Right lobe of liver (tissue), 6 donors: ENCODE data around the gene SLC39A11. TPM values are rescaled to one million over a fixed set of nuclear protein-coding genes. Genes with fewer than 3 reads are reported as not detected.

Experiments used
- ATAC-seq, 4 donors: fragments of 200-7000 bp; cut with Tn5 transposase; one replicate each; pipeline ENCODE4 v1.9.1; 2020; ENCODE audit warnings: mild to moderate bottlenecking in 4 of 4, moderate library complexity in 4 of 4
- DNase-seq, 3 donors: peaks; one replicate each; pipeline ENCODE4 v3.0.0-alpha.2; 2020
- H3K27ac ChIP-seq, 3 donors: fragments of 200-600 bp; one replicate each; pipeline ENCODE4 v1.8.0; 2022
- H3K27me3 ChIP-seq, 2 donors: fragments of 200-600 bp; one replicate each; pipeline ENCODE4 v1.8.0; 2022
- H3K36me3 ChIP-seq, 4 donors: fragments of 200-600 bp; sonication (generic) in 1 of 4; one replicate each; pipeline versions ENCODE4 v1.5.1 to v1.8.0; 2017 to 2022; ENCODE audit warnings: control low read depth in 1 of 4
- H3K4me1 ChIP-seq, 4 donors: fragments of 200-600 bp; sonication (generic) in 1 of 4; one replicate each; pipeline versions ENCODE4 v1.5.1 to v1.8.0; 2017 to 2022; ENCODE audit warnings: control low read depth in 1 of 4
- H3K4me3 ChIP-seq, 3 donors: fragments of 200-600 bp; one replicate each; pipeline ENCODE4 v1.8.0; 2022
- H3K9me3 ChIP-seq, 4 donors: fragments of 200-600 bp; sonication (generic) in 1 of 4; one replicate each; pipeline versions ENCODE4 v1.5.1 to v1.8.0; 2017 to 2022; ENCODE audit warnings: control low read depth in 1 of 4
- POLR2A ChIP-seq: fragments of 450-650 bp; IDR thresholded peaks from one replicate; pipeline ENCODE4 v1.6.1; 2017; ENCODE audit warnings: antibody characterized with exemption, mild to moderate bottlenecking
- WGBS: methylation state at CpG from one replicate; pipeline ENCODE4 v1.1.6; 2018; ENCODE audit warnings: low coverage, low lambda C conversion rate; ENCODE audit not compliant: insufficient coverage; ENCODE audit errors: missing lambda C conversion rate; 5-methylcytosine and 5-hydroxymethylcytosine counted together
- intact Hi-C, 2 donors: fragments of 100-400 bp; cut with DNase I; formaldehyde crosslinking; loops; one replicate each; pipeline versions ENCODE4 v1.11.2 to v1.14.1; 2022
- total RNA-seq, 6 experiments: library from RNA; depleted of rRNA in 2 of 6; stranded (reverse); fragments of >200 nt in 2 of 6; fragmentation: NEBNext Ultra II Directional in 3 of 6; extraction: Animal tissue kit (Norgen Biotek cat#: 25700) in 3 of 6; gene quantifications; one replicate each; pipeline versions ENCODE4 v1.1.0 to v1.2.4, GENCODE V29; 2016 to 2023
- TF ChIP-seq, protein P1 (sequence below), 4 donors: fragments of 200-600 bp in 3 of 4; fragments of 450-650 bp in 1 of 4; IDR thresholded peaks; one replicate each; pipeline versions ENCODE4 v1.5.1 to v1.8.0; 2016 to 2022; ENCODE audit warnings: antibody characterized with exemption in 4 of 4, mild to moderate bottlenecking in 2 of 4
- donor health status: DM: no; HTN: yes; CAD: no.
- donor health status: DM: no; HTN: no; CAD: no.
- donor health status: DM: no; HTN: no; CAD: no.
- donor health status: DM: no; HTN: yes; CAD: no.
- donor health status: DM: no; HTN: yes; CAD: no.

Gene SLC39A11
- total RNA-seq, 6 experiments from 2014 or later, result 25.4 to 49.6 (median 39.3) TPM

- Histone ChIP-seq H3K27me3 (no peaks in the 10 kb centered on the region), H3K9me3 (no peaks in the 10 kb centered on the region), H3K4me1 (no peaks in the 10 kb centered on the region), H3K36me3 (no peaks in the 10 kb centered on the region), H3K27ac (no peak overlapping the region), H3K4me3 (no peak overlapping the region)
- ATAC-seq, result no peak
- intact Hi-C loops, result no loop called here
- TF ChIP-seq POLR2A, result no peak
- TF ChIP-seq, protein P1, sequence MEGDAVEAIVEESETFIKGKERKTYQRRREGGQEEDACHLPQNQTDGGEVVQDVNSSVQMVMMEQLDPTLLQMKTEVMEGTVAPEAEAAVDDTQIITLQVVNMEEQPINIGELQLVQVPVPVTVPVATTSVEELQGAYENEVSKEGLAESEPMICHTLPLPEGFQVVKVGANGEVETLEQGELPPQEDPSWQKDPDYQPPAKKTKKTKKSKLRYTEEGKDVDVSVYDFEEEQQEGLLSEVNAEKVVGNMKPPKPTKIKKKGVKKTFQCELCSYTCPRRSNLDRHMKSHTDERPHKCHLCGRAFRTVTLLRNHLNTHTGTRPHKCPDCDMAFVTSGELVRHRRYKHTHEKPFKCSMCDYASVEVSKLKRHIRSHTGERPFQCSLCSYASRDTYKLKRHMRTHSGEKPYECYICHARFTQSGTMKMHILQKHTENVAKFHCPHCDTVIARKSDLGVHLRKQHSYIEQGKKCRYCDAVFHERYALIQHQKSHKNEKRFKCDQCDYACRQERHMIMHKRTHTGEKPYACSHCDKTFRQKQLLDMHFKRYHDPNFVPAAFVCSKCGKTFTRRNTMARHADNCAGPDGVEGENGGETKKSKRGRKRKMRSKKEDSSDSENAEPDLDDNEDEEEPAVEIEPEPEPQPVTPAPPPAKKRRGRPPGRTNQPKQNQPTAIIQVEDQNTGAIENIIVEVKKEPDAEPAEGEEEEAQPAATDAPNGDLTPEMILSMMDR (IDR thresholded peaks at IDR 0.05), result no peak
- DNase-seq, result no peak
- WGBS, result 95% methylated on average over 4 of the region's 6 CpGs
Observed at GRCh38 chr17:72760368-72760767, 332.1 kb downstream of the SLC39A11 start.

- Histone ChIP-seq H3K36me3 (no peaks in the 10 kb centered on the region), H3K4me3 (no peak overlapping the region), H3K27me3 (no peaks in the 10 kb centered on the region), H3K27ac (no peak overlapping the region), H3K4me1 (no peaks in the 10 kb centered on the region), H3K9me3 (no peaks in the 10 kb centered on the region)
- no peak for ATAC-seq
- no peak for DNase-seq
- intact Hi-C loops, result no loop called here
- TF ChIP-seq, protein P1 (IDR thresholded peaks at IDR 0.05), result no peak
- WGBS, result 75% methylated on average over 2 of the region's 2 CpGs
Observed at GRCh38 chr17:72759301-72759700, 333.2 kb downstream of the SLC39A11 start.

DNA sequence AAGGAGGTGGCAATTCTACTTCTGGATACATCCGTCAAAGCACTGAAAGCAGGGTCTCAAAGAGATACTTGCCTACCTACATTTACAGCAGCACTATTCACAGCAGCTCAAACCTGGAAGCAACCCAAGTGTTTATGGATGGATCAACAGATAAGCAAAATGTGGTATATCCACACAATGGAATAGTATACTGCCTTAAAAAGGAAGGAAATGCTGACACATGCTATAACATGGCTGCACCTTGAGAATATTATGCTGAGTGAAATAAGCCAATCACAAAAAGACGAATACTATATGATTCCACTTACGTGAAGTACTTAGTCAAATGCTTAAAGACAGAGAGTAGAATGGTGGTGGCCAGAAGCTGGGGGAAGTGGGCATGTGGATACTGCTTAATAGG, 336.2 kb downstream of the SLC39A11 start:
- Histone ChIP-seq H3K36me3 (no peaks in the 10 kb centered on the region), H3K4me1 (no peaks in the 10 kb centered on the region), H3K27me3 (no peaks in the 10 kb centered on the region), H3K9me3 (no peaks in the 10 kb centered on the region), H3K4me3 (no peak overlapping the region), H3K27ac (no peak overlapping the region)
- DNase-seq, result no peak
- intact Hi-C loops, result no loop called here
- WGBS, result 97% methylated on average over 3 of the region's 3 CpGs
- ATAC-seq, result no peak
- TF ChIP-seq POLR2A, result no peak
- TF ChIP-seq, protein P1 (IDR thresholded peaks at IDR 0.05), result no peak

DNA sequence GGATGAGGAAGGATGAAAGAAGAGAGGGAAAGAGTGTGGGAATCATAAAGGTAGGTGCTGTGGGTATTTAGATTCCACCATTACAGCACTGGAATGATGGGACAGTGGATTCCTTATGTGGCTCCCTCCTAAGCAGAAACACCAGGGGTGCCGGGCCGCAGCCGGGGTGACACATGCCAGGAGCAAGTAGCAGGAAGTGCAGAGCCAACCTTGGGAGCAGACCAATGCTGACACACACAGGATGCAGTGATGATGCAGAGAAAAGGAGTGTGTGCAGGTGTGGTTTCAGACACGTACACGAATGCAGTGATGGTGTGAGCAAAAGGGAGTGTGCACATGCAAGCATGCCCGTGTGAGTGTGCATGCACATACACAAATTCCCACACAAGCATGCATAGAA, 338.0 kb downstream of the SLC39A11 start:
- Histone ChIP-seq H3K36me3 (no peaks in the 10 kb centered on the region), H3K27me3 (no peaks in the 10 kb centered on the region), H3K4me1 (peaks cover 0 to 1% (median 0%) of the 10 kb centered on the region in 4 donors), H3K27ac (no peak overlapping the region), H3K9me3 (no peaks in the 10 kb centered on the region), H3K4me3 (no peak overlapping the region)
- TF ChIP-seq POLR2A, result no peak
- TF ChIP-seq, protein P1 (IDR thresholded peaks at IDR 0.05), result no peak
- 76% methylated on average over 2 of the region's 6 CpGs for WGBS
- intact Hi-C loops, result no loop called here
- ATAC-seq (no peak), DNase-seq (no peak)

GRCh38 chr17:72751746-72752145, 340.7 kb downstream of the SLC39A11 start:
- intact Hi-C loops, result no loop called here

More at GRCh38 chr17:72751746-72752145, 340.7 kb downstream of the SLC39A11 start:
- Histone ChIP-seq H3K9me3 (no peaks in the 10 kb centered on the region), H3K4me1 (peaks cover 0 to 10% (median 0%) of the 10 kb centered on the region in 4 donors), H3K27ac (no peak overlapping the region), H3K36me3 (no peaks in the 10 kb centered on the region), H3K4me3 (no peak overlapping the region), H3K27me3 (no peaks in the 10 kb centered on the region)
- 92% methylated on average over 3 of the region's 5 CpGs for WGBS
- TF ChIP-seq POLR2A, result no peak
- TF ChIP-seq, protein P1 (IDR thresholded peaks at IDR 0.05), result no peak
- DNase-seq (no peak), ATAC-seq (no peak)
